OCI-LY7 (cell line): ENCODE data around the gene SYT2.

Experiments used
- CTCF ChIP-seq: fragments of 200-600 bp; sonication (generic); conservative IDR thresholded peaks from 2 replicates; pipeline ENCODE4 v1.5.1; 2014; ENCODE audit warnings: mild to moderate bottlenecking, antibody characterized with exemption, low read length, moderate library complexity, mixed read lengths
- EZH2phosphoT487 ChIP-seq: fragments of 200-600 bp; sonication (generic); IDR thresholded peaks from 2 replicates; pipeline ENCODE4 v1.6.1; 2018; ENCODE audit warnings: low read depth, borderline replicate concordance, mild to moderate bottlenecking, mixed run types, antibody characterized with exemption, low read length, moderate library complexity, mixed read lengths

GRCh38 chr1:202563818-202564217 lies 146.4 kb downstream of the SYT2 start:
- TF ChIP-seq CTCF (no peak), EZH2phosphoT487 (no peak)
